ENCODE results near the gene UPK1A.

DNA sequence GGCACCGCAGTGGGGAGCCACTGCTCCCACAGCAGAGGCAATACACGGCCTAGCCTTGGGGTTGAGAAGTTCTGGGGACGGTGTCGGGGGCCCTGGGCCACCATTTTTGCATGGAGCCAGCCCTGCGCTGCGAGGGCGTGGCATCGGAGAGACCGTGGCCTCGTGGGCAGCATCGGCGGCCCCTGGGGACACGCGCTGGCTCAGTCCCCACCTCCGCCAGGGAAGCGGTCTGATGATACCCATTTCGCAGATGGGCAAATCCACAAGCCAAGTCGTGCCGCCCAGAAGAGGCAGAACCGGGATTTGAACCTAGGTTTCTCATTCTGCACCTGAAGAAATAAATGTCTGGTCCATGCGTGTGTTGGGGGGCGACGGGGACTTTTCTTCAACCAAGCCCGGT lies 1.2 kb upstream of the UPK1A start:
- no peak for TF ChIP-seq POLR2AphosphoS5 (IDR thresholded peaks at IDR 0.05; ENCODE audit: low read depth, low read length)
- TF ChIP-seq, protein P1, sequence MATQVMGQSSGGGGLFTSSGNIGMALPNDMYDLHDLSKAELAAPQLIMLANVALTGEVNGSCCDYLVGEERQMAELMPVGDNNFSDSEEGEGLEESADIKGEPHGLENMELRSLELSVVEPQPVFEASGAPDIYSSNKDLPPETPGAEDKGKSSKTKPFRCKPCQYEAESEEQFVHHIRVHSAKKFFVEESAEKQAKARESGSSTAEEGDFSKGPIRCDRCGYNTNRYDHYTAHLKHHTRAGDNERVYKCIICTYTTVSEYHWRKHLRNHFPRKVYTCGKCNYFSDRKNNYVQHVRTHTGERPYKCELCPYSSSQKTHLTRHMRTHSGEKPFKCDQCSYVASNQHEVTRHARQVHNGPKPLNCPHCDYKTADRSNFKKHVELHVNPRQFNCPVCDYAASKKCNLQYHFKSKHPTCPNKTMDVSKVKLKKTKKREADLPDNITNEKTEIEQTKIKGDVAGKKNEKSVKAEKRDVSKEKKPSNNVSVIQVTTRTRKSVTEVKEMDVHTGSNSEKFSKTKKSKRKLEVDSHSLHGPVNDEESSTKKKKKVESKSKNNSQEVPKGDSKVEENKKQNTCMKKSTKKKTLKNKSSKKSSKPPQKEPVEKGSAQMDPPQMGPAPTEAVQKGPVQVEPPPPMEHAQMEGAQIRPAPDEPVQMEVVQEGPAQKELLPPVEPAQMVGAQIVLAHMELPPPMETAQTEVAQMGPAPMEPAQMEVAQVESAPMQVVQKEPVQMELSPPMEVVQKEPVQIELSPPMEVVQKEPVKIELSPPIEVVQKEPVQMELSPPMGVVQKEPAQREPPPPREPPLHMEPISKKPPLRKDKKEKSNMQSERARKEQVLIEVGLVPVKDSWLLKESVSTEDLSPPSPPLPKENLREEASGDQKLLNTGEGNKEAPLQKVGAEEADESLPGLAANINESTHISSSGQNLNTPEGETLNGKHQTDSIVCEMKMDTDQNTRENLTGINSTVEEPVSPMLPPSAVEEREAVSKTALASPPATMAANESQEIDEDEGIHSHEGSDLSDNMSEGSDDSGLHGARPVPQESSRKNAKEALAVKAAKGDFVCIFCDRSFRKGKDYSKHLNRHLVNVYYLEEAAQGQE (IDR thresholded peaks at IDR 0.05; ENCODE audit: insufficient read depth in 1 of 2, low read depth in 2 of 2, low read length in 2 of 2) = no peak
- no peak for TF ChIP-seq TAF1 (IDR thresholded peaks at IDR 0.05; ENCODE audit: borderline replicate concordance, insufficient read depth, low read length)

Data from PFSK-1 (cell line).